Articular chondrocyte of knee joint (primary cell): Measurements from ENCODE around the gene KMT2E. TPM values are rescaled to one million over a fixed set of nuclear protein-coding genes. Genes with fewer than 3 reads are reported as not detected.

Experiments used
- total RNA-seq: library from RNA; depleted of rRNA; stranded (reverse); fragments of >200 nt; gene quantifications from 2 replicates; pipeline ENCODE4 v1.2.3, GENCODE V29; 2012

The KMT2E gene, protein sequence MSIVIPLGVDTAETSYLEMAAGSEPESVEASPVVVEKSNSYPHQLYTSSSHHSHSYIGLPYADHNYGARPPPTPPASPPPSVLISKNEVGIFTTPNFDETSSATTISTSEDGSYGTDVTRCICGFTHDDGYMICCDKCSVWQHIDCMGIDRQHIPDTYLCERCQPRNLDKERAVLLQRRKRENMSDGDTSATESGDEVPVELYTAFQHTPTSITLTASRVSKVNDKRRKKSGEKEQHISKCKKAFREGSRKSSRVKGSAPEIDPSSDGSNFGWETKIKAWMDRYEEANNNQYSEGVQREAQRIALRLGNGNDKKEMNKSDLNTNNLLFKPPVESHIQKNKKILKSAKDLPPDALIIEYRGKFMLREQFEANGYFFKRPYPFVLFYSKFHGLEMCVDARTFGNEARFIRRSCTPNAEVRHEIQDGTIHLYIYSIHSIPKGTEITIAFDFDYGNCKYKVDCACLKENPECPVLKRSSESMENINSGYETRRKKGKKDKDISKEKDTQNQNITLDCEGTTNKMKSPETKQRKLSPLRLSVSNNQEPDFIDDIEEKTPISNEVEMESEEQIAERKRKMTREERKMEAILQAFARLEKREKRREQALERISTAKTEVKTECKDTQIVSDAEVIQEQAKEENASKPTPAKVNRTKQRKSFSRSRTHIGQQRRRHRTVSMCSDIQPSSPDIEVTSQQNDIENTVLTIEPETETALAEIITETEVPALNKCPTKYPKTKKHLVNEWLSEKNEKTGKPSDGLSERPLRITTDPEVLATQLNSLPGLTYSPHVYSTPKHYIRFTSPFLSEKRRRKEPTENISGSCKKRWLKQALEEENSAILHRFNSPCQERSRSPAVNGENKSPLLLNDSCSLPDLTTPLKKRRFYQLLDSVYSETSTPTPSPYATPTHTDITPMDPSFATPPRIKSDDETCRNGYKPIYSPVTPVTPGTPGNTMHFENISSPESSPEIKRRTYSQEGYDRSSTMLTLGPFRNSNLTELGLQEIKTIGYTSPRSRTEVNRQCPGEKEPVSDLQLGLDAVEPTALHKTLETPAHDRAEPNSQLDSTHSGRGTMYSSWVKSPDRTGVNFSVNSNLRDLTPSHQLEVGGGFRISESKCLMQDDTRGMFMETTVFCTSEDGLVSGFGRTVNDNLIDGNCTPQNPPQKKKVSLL (N-terminal part only)
- 103 and 123 TPM in 2 replicates for total RNA-seq

DNA sequence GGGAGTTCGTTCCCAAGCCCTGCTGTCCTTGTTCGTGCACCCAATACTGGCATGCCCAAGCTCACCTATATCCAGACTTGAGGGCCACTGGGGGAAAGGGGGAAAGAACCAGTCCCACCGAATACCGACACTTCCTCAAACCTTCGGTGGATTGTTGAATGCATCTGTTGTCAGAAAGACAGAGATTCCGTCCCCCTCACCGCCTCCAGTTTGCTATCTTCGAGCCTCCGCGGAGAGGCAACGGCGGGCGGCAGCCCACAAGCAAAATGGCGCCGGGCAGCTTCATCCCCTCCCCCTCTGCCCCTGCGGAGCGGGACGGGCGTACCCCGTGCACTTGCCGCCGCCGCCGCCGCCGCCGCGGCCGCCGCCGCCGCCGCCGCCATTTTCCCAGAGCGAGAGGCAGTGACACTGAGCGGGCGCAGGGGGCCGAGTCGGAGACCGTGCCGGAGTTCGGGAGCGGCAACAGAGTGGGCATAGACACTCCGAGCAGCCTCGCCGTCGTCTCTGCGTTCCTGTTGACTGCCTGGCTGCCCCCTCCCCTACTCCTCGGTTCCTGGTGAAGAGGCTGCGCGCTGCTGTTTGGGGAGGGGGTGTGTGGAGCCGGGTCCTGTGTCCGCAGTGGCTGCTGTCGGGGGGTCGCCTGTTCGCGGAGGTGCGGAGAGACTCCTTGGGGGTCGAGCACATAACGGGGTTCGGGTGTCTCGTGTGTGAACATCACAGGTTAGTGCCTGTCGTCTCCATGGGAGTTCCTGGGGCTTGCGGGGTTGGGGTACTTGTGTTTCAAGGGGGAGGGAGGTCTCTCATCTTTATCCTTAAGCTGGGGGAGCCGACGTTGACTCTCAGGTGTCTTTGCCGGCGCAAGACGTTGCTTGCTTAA lies at the start of gene KMT2E:
TSS of gene KMT2E (plus strand) at position 390 of the 877 bp plus-strand sequence. CDS start 26,748 bp downstream, outside the sequence.

